Epithelial cell of proximal tubule (primary cell): ENCODE results near the gene JUP. TPM values are rescaled to one million over a fixed set of nuclear protein-coding genes. Genes with fewer than 3 reads are reported as not detected.
A peak's percentile ranks its signal among the peaks of the same experiment; 100 is the strongest.

Experiments used
- DNase-seq: peaks from one replicate; pipeline ENCODE4 v3.0.0-alpha.2; 2011; ENCODE audit warnings: low read depth
- H3K4me3 ChIP-seq: 2 replicates; pipeline ENCODE4 v1.5.1; 2011; ENCODE audit warnings: low read depth, mild to moderate bottlenecking, low read length
- total RNA-seq: library from RNA; depleted of rRNA; stranded (reverse); fragments of >200 nt; gene quantifications from 2 replicates; pipeline ENCODE4 v1.2.3, GENCODE V29; 2015
- TF ChIP-seq, protein P1 (sequence below): conservative IDR thresholded peaks from 2 replicates; pipeline ENCODE4 v1.5.1; 2012; ENCODE audit warnings: low read depth, mild to moderate bottlenecking, low read length

The JUP gene
- total RNA-seq, 1 donor from 2014 or later: 425 TPM

DNA sequence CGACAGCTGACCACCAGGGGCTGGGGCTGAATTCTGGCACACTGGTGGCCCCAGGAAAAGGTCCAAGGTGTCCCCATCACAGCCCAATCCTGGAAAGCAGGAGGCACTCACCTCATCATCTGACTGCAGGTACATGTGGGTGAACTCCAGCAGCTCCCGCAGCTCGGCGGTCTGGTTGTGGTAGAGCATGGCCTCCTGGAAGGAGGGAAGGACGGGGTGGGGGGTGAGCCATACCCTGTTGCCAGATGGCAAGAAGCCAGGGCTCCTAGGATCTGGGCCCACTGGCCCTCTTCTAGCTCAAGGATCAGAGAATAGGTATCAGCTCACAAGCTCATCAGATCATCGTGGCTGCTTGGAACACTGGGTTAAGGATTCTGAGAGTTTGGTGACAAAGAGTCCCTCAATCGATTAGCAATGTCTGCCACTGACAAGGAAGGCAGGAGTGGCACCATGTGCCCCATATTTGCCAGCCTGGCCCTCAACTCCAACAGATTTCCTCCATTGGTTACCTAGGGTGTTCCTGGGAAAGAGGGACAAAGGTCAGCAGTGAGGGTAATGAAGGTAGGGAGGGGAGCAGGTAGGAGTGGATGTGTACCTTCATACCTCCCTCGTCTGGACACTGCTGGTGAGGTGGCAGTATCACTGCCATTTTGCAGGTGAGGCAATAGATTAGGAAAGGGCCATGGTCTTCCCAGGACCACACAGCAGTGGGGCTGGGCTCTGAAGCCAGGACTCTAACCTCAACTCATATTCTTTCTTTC is 20.4 kb upstream of the JUP start:
- TF ChIP-seq, protein P1, sequence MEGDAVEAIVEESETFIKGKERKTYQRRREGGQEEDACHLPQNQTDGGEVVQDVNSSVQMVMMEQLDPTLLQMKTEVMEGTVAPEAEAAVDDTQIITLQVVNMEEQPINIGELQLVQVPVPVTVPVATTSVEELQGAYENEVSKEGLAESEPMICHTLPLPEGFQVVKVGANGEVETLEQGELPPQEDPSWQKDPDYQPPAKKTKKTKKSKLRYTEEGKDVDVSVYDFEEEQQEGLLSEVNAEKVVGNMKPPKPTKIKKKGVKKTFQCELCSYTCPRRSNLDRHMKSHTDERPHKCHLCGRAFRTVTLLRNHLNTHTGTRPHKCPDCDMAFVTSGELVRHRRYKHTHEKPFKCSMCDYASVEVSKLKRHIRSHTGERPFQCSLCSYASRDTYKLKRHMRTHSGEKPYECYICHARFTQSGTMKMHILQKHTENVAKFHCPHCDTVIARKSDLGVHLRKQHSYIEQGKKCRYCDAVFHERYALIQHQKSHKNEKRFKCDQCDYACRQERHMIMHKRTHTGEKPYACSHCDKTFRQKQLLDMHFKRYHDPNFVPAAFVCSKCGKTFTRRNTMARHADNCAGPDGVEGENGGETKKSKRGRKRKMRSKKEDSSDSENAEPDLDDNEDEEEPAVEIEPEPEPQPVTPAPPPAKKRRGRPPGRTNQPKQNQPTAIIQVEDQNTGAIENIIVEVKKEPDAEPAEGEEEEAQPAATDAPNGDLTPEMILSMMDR: no peak
- no peak for DNase-seq
- H3K4me3 ChIP-seq: no peak overlapping the region

DNA sequence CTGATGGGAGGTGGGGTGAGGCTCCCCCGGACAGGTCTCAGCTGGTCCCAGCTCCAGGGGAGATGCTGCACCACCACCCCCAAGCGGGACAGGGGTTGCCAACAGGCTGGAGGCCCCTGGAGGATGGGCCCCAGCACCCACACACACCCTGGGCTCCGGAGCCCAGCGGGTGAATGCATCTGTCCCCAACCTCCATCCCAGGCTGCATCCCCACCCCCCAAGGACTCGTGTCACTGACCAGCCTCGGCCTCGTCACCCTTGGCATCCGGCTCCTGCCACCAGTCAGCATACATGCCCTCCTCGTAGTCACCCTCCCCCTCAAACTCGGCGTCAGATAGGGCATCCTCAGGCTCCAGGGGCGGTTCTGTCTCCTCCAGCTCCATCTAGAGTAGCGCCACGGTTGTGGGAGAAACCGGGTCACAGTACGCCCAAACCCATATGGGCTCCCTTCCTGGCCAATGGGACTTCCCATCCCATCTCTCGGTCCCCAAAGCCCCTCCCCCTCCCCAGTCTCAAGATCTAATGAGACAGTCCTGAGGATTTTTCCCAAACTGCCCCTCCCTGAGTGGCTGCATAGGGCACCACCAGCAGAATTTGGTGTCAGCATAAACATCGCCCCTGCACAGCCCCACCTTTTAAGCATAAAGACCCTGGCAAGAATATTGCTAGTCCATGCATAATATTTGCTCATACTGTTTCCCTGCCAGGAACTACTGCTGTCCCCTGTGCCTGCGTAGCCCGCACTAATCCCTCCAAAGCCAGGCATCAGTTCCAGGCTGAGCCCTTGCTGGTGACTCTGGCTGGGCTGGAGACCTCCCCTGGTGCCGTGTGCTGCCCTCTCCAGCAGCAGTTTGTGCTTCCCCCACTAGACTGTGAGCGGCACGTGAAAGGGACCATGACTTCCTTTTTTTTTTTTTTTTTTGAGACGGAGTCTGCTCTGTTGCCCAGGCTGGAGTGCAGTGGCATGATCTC is 16.8 kb upstream of the JUP start:
- TF ChIP-seq, protein P1: no peak
- no peak overlapping the region for H3K4me3 ChIP-seq
- no peak for DNase-seq

DNA sequence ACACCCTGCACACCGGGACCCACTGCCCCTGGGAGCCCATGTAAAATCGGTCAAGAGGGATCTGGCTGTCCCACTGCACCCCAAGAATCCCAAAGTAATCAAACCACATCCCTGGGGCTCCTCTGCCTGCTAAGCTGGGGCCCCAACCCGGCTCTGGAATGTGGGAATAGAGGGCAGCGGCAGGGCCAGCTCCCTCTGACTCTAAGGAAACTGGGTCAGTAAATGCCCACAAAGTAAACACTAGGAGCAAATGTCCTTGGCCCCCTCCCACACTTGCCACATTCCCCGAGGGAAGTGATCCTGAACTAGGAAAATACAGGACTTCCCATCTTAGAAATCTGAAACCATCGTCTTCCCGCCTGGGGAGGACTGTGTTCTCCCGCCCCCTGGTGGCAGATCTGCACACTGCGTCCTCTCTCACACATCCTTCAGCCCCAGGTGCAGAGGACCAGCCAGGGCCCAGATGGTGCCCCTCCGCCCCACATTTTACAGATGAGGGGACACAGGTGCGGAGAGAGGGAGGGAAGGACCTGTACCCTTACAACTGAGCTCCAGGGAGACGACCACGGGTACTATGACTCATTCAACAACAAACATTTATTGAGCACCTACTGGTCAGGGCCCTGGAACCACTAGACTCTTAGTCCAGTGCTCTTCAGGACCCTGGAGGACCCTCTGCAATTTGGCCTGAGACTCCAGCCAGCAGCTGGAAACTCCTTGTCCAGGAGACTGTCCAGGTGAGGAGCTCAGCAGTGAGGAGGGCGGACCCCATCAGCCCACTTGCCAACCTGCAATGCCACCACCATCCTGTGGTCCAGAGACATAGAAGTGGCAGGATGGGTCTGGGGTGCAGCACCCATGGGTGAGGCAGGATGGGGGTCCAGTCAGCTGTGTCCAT is 15.1 kb upstream of the JUP start:
- TF ChIP-seq, protein P1: peak; percentile 97
- H3K4me3 ChIP-seq: no peak overlapping the region
- DNase-seq: peak; percentile 74

DNA sequence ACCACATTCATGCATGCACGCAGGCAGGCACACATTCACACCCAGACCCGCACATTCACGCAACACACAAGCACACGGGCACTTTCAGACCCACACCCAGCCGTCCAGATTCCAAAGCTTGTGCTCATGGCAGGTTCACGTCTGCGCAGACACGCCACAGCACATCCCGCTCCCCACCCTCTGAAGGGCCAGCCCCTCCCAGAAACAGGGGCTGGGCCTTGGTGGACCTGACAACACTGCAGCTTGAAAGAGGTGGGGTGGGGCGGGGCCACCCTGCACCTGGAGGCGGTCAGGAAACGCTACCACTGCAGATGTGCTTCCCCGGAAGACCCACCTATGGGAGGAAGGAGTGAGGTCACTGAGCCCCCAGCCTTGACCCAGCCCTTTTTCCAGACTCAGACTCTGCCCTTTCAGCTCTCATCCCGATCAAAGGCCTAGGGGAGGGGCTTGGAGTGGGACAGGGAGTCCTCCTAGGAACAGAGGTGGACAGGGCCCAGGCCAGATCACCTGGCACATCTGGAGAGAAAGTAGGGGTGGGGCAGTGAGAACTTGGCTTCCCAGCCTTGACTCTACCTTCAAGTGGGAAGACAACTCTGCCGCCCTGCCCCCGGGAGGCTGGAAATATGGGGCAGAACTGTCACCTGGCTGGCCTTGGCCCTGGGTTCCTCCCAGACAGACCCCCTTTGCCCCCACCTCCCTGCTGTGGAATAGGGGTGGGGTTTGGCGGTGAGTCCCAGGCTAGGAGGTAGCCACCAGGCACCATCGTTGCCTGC is 14.3 kb upstream of the JUP start:
- TF ChIP-seq, protein P1: no peak
- no peak overlapping the region for H3K4me3 ChIP-seq

DNA sequence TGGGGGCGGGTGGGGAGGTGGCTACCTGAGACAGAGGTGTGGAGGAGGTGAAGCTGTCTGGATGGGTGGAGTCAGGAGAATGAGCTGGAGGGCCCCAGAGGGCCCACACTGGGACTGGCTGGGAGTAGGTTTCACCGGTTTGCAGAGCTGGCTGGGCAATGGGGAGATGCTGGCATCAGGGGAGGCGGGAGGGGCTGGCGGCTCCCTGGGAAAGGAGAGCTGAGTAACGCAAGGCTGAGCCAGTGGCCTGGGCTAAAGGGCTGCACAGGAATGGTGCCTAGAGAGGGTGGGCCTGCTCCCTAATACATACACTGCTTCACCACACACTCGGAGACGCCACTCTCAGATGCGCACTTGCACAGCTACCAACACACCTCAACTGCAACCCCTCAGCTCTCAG is 12.9 kb upstream of the JUP start:
- no peak overlapping the region for H3K4me3 ChIP-seq
- TF ChIP-seq, protein P1: no peak
- DNase-seq: no peak

More for the DNA sequence above, 14.3 kb upstream of the JUP start:
- DNase-seq: no peak

DNA sequence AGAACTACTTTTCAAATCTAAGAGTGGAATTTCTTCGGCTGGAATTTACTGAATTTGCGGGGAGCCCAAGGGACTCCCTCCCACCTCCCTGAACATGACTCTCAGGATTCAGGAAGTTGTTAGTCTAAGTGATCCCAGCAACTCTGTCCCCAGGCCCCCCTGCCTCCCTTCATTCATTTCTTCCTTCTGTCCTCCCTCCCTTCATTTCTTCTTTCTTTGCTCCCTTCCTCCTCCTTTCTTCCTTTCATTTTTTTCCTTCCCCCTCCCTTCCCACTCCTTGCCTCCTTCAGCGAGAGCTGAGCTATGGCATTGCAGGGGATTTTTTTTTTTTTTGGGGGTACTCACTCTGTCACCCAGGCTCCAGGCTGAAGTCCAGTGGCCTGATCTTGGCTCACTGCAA is 10.9 kb upstream of the JUP start:
- no peak for DNase-seq
- TF ChIP-seq, protein P1: no peak

More for the DNA sequence above, 10.9 kb upstream of the JUP start:
- no peak overlapping the region for H3K4me3 ChIP-seq
